Measurements from ENCODE around the gene SLC25A17.
"Not testable (repeated sequence)": the region's sequence is repeated elsewhere in the genome, so short reads cannot be mapped to it uniquely, and the experiment has no call there.

GRCh38 chr22:40868379-40868778, 49.2 kb upstream of the SLC25A17 start:
- not testable (repeated sequence) for TF ChIP-seq CTCF (conservative IDR thresholded peaks at IDR 0.05); EZH2 (IDR thresholded peaks at IDR 0.05; ENCODE audit: low read depth)
